SK-N-SH treated with all-trans-retinoic acid at 6 μM for 48 hours (cell line): ENCODE measurements around the gene RIC1.

Experiments
- ARNTL ChIP-seq: fragments of 450-650 bp; formaldehyde crosslinking; IDR thresholded peaks from 2 replicates; pipeline ENCODE4 v1.5.0; 2020; ENCODE audit warnings: low read depth, mild to moderate bottlenecking, moderate library complexity, borderline replicate concordance
- TOX ChIP-seq: fragments of 250-450 bp; sonication (Bioruptor Pico); IDR thresholded peaks from 2 replicates; pipeline ENCODE4 v1.8.0; 2021; ENCODE audit warnings: mild to moderate bottlenecking, moderate library complexity, borderline replicate concordance
- ZFP3 ChIP-seq: fragments of 250-450 bp; sonication (Bioruptor Pico); IDR thresholded peaks from 2 replicates; pipeline ENCODE4 v1.5.0; 2020; ENCODE audit warnings: mild to moderate bottlenecking, moderate library complexity
- ZFP30 ChIP-seq: fragments of 450-650 bp; formaldehyde crosslinking; IDR thresholded peaks from 2 replicates; pipeline ENCODE4 v1.5.0; 2022; ENCODE audit warnings: mild to moderate bottlenecking, moderate library complexity
- ZNF565 ChIP-seq: fragments of 450-650 bp; formaldehyde crosslinking; conservative IDR thresholded peaks from 2 replicates; pipeline ENCODE4 v1.5.0; 2020; ENCODE audit warnings: low read depth, mild to moderate bottlenecking, moderate library complexity
- TF ChIP-seq, protein P1 (sequence below): fragments of 250-450 bp; sonication (Bioruptor Pico); IDR thresholded peaks from 2 replicates; pipeline ENCODE4 v1.5.1; 2020; ENCODE audit warnings: low read depth, mild to moderate bottlenecking, moderate library complexity
- TF ChIP-seq, protein P2 (sequence below): fragments of 250-450 bp; sonication (Bioruptor Pico); IDR thresholded peaks from 2 replicates; pipeline ENCODE4 v1.8.0; 2020; ENCODE audit warnings: mild to moderate bottlenecking, moderate library complexity, borderline replicate concordance

DNA sequence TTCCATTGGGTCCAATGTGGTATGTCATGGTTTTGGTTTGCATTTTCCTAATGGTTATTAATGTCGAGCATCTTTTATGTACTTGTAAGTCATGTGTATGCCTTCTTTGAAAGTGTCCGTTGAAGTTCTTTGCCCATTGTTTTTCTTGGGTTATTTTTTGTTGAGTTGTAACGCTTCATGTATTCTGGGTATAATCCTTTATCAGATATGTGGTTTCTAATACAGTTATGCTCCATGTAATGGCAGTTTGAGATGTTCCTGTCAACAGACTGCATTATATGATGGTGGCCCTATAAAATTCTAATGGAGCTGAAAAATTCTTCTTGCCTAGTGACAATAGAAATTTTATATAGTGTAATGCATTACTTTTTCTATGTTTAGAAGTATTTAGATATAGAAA lies 17.2 kb downstream of the RIC1 start:
- TF ChIP-seq ZFP3 (CRISPR knock-in tag) (no peak), TOX (CRISPR knock-in tag) (no peak), ZFP30 (CRISPR knock-in tag) (no peak), ZNF565 (CRISPR knock-in tag) (no peak), ARNTL (CRISPR knock-in tag) (no peak)
- TF ChIP-seq, protein P1, sequence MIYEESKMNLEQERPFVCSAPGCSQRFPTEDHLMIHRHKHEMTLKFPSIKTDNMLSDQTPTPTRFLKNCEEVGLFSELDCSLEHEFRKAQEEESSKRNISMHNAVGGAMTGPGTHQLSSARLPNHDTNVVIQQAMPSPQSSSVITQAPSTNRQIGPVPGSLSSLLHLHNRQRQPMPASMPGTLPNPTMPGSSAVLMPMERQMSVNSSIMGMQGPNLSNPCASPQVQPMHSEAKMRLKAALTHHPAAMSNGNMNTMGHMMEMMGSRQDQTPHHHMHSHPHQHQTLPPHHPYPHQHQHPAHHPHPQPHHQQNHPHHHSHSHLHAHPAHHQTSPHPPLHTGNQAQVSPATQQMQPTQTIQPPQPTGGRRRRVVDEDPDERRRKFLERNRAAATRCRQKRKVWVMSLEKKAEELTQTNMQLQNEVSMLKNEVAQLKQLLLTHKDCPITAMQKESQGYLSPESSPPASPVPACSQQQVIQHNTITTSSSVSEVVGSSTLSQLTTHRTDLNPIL (CRISPR knock-in tag), result no peak
- TF ChIP-seq, protein P2, sequence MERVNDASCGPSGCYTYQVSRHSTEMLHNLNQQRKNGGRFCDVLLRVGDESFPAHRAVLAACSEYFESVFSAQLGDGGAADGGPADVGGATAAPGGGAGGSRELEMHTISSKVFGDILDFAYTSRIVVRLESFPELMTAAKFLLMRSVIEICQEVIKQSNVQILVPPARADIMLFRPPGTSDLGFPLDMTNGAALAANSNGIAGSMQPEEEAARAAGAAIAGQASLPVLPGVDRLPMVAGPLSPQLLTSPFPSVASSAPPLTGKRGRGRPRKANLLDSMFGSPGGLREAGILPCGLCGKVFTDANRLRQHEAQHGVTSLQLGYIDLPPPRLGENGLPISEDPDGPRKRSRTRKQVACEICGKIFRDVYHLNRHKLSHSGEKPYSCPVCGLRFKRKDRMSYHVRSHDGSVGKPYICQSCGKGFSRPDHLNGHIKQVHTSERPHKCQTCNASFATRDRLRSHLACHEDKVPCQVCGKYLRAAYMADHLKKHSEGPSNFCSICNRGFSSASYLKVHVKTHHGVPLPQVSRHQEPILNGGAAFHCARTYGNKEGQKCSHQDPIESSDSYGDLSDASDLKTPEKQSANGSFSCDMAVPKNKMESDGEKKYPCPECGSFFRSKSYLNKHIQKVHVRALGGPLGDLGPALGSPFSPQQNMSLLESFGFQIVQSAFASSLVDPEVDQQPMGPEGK (CRISPR knock-in tag), result no peak
